GM21381 (cell line): ENCODE measurements around the gene DDO.

Experiments
- ATAC-seq: cut with Tn5 transposase; IDR thresholded peaks from one replicate; pipeline ENCODE4 v1.9.1; 2021; ENCODE audit warnings: mild to moderate bottlenecking, moderate library complexity; ENCODE audit not compliant: unreplicated experiment

Gene DDO

DNA sequence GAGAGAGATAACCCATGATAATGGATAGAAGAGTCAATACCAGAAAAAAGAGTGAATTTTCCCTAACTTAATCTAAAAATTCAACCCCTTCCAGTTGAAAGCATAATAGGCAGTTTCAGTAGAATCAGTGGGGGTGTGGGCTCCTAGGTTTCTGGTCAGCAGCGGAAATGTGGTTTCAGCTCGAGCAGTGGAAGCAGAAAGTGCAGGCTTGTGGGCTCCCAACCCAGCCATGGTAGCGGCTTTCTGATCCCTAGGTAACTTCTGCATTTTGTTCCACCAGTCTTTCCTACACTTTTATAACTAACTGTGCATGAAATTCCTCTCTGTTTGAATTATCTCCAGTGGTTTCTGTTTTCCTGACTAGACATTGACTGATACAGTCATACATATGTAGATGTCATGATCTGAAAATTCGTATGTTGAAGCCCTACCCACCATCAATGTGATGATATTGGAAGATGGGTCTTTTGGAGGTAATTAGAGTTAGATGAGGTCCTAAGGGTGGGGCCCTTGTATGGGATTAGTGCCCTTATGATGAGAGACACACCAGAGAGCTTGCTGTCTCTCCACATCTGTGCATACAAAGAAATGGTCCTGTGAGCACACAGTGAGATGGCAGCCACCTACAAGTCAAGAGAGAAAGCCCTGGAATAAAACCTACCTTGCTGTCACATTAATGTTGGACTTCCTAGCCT is 6.5 kb upstream of the DDO start:
- ATAC-seq, result no peak

GRCh38 chr6:110419028-110419739 is 3.8 kb upstream of the DDO start:
- no peak for ATAC-seq

GRCh38 chr6:110418594-110418993 is 3.2 kb upstream of the DDO start:
- ATAC-seq, result no peak

DNA sequence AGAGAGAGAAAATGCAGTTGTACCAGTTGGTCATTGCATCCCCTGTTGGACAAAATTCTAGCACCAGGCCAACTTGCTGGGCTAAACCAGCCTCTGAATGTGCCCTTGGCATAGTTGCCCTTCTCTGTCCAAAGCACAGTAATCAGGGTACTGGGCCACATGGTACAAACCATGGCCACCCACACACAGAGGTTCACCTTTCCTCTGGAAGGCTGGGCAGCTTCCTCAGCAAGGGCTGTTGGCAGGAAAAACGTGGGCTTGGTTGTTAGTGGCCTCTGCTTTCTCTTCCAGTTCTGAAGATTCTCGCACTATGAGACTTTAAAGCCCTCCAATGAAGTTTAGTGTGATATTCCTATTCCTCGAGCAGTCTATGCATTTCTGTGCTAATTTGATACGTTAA is 706 bp downstream of the DDO start:
- no peak for ATAC-seq

DNA sequence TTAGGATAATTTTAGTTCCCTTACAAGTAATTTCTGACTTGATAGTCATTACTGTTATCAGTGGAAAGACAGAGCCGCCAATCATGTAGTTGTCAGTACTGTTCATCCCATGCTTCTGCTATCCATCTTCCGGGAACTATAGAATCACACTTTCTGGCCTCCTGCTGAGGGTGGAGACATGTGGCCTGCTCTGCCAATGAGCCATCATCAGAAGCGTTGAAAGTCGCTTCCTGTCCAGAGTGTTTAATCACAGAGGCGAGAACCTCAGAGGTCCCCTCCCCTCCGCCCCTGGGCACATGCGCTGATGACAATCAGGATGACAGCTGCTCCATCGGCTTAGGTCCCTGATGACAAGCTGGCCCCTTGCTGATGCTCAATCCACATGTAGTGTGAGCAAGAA is 3.0 kb downstream of the DDO start:
- ATAC-seq, result no peak

- ATAC-seq, result no peak
Observed at GRCh38 chr6:110410511-110410910, 4.9 kb downstream of the DDO start.

DNA sequence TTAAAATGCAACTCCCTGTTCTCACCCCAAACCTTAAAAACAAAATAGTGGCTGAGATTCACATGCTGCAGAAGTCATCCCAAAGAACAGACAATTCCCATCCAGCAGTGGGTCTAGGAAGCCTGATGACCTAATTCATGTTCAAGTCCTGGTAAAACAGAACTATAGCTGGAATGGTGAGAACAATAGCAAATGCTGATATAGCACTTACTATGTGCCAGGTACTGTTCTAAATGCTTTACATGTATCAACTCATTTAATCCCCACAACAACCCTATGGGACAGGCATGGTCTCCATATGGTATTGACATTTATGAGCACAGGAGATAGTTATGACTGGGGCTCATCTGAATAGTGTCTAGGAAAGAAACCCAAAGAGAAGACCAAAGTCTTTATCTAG is 5.6 kb downstream of the DDO start:
- no peak for ATAC-seq

DNA sequence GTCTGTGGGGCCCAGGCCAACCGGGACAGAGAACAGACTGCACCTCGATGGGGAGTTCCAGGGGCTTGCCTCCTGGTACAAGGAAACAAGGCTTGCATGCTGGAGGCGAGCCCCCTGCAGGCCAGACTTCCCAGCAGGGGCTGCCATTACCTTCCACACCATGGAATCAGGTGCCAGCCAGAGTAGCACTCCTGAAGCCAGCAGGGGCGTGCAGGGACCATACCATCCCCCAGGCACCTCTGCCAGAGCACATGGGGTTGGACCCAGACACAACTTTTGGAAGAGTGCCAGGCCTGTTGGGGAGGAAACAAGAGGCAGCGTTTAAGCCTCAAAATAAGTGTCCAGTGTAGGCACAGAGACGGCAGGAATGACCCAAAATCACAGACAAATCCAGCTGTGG is 6.5 kb downstream of the DDO start:
- ATAC-seq, result no peak

GRCh38 chr6:110404607-110405006 is 10.8 kb downstream of the DDO start:
- no peak for ATAC-seq

GRCh38 chr6:110401585-110402176 is 13.7 kb downstream of the DDO start:
- no peak for ATAC-seq

GRCh38 chr6:110400208-110400607 is 15.2 kb downstream of the DDO start:
- ATAC-seq, result no peak

DNA sequence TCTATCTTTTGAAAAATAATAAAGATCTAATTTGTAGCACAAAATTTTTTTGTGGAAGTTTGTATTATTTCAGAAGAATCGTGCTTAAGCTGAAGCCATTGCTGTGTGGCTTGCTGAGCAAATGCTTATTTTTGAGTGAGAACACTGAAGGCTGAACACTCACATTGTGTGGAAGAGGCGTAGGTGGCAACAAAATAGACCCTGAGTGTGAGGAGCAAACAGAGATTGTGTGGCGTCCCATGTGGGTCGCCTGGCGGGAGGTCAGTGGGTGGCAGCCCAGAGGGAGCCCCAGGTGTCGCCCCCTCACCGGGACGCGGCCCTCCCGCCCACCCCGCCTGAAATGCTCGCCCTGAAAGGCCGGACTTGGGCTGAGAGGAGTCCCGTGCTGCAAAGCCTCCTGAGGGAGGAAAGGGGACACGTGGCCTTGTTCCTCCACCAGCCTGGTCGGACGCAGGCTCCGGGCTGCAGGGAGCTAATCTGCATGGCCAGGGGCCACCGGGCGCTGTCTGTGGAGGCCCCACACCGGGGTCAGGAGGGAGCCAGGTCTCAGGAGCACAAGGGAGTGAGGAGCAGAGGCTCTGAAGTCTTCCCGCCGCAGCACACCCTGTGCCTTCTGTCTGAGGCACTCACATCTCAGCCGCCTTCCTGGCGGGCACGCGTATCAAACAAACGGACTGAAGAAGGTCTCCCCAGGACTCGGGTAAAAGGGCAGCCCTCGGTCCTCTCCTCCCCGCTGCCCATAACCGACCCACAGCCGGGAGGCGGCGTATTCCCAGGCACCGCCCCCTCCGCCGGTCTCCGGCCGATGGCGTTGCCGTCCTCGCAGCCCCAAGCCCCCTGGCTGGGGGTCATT is 15.9 kb downstream of the DDO start:
- no peak for ATAC-seq

GRCh38 chr6:110398778-110399177 is 16.6 kb downstream of the DDO start:
- no peak for ATAC-seq

DNA sequence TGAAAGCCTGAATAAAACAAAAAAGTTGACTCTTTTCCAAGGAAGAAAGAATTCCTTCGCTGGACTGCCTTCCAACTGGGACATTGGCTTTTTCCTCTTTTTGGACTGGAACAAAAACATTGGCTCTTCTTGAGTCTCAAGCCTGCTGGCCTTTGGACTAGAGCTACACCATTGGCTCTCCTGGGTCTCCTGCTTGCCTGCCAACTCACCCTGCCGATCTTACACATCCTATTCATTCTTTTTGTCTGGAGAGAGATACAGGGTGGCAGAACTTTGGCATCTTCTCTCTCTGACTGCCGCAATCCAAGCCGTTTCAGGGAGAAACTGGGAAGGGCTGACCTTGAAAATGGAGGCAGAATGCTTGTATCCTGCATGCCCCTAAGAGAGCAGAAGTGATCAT is 20.2 kb downstream of the DDO start:
- ATAC-seq, result no peak

GRCh38 chr6:110394409-110394808 is 21.0 kb downstream of the DDO start:
- no peak for ATAC-seq

GRCh38 chr6:110392727-110393126 is 22.6 kb downstream of the DDO start:
- no peak for ATAC-seq

DNA sequence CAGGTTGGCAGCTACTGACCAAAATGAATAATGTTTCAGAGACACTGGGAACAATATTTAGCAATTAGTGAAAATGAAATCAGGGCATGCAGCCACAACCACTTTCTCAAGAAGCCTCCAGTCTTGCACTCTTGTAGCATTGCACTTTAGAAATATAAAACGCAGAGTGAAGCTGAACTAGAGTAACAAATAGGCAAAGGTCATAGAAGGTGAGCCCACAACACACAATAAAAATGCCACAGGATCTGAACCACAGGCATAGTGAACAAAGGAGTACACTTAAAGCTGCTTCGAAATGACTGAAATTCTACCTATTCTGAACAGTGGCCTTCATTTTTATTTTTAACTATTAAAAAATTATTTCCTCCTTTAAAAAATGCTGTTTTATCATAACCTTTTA is 25.0 kb downstream of the DDO start:
- no peak for ATAC-seq

GRCh38 chr6:110389689-110390382 is 25.5 kb downstream of the DDO start:
- ATAC-seq, result no peak

DNA sequence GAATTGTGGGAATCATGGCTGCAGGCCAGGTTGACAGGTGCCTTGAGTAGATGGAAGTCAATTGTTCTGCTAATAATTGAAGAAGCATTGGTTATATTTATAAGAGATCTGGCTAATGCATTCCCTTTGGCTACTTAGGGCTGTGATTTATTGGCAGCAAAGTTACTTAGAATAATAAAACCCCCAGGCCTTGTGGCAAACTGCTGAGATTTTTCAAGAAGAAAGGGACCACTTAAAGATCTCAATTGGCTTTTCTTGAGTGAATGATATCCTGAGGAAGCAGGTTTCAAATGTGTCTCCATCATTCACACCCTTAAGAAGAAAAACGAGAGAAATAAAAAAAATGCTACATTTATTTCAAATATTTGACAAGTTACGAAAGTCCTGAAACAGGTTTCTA is 27.4 kb downstream of the DDO start:
- no peak for ATAC-seq

DNA sequence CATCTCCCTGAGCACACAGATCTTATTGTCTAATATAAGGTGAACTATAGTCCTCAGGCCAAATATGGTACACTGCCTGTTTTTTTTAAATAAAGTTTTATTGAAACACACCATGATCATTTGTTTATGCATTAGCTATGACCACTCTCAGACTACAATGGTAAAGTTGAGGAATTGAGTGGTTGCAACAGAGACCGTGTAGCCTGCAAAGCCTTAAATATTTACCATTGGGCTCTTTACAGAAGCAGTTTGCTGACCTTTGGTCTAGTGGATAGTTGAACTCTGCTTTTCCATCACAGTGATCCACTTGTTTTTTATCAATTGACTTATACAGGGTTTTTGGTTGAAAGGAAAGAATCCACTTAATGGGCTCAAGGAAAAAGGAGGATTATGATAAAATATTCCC is 29.9 kb downstream of the DDO start:
- no peak for ATAC-seq

GRCh38 chr6:110378552-110378951 is 36.8 kb downstream of the DDO start:
- ATAC-seq, result no peak
